Measurements from ENCODE around the gene DENND2D.

GRCh38 chr1:111139956-111140679, 60.3 kb downstream of the DENND2D start, which contains the start of the genes CEPT1 and DRAM2:
- TF ChIP-seq CTCF (IDR thresholded peaks at IDR 0.05) (no peak), ZNF232 (CRISPR knock-in tag; IDR thresholded peaks at IDR 0.05) (0 out of 2 replicates have a peak, but pooled peaks have one; percentile 67), ETV6 (CRISPR knock-in tag; IDR thresholded peaks at IDR 0.05) (0 out of 2 replicates have a peak, but pooled peaks have one; percentile 14), NR3C1 (CRISPR knock-in tag; conservative IDR thresholded peaks at IDR 0.05; ENCODE audit: low read depth) (no peak), RORB (CRISPR knock-in tag; IDR thresholded peaks at IDR 0.05) (no peak), RELA (CRISPR knock-in tag; IDR thresholded peaks at IDR 0.05; ENCODE audit: borderline replicate concordance) (no peak), ZNF121 (CRISPR knock-in tag; IDR thresholded peaks at IDR 0.05) (peak; percentile 68), TCF7 (CRISPR knock-in tag; IDR thresholded peaks at IDR 0.05; ENCODE audit: low read depth) (no peak)
